GF-D8 (cell line): ENCODE data around the gene SEBOX.
"Not testable (repeated sequence)": the region's sequence is repeated elsewhere in the genome, so short reads cannot be mapped to it uniquely, and the experiment has no call there.

ENCODE experiments used
- DNase-seq: peaks from one replicate; lab custom pipeline; 2025; lab: John Stamatoyannopoulos, UW

SEBOX gene

GRCh38 chr17:28338769-28339212, 26.2 kb downstream of the SEBOX start:
- DNase-seq: not testable (repeated sequence)

GRCh38 chr17:28338056-28338768, 26.8 kb downstream of the SEBOX start:
- DNase-seq: no peak

GRCh38 chr17:28335959-28336871, 28.8 kb downstream of the SEBOX start:
- no peak for DNase-seq

GRCh38 chr17:28335201-28335958, 29.6 kb downstream of the SEBOX start, which contains the start of the genes IFT20 and TNFAIP1:
Gene IFT20 (minus strand): TSS chr17:28335472. CDS start chr17:28331985, 3,487 bp downstream.
Gene TNFAIP1 (plus strand): TSS chr17:28335761. CDS start chr17:28339522, 3,761 bp downstream.
- DNase-seq: peak; percentile 90

- no peak for DNase-seq
Observed at GRCh38 chr17:28334666-28335200, 30.3 kb downstream of the SEBOX start.

- peak; percentile 17 for DNase-seq
Observed at GRCh38 chr17:28334171-28334570, 30.8 kb downstream of the SEBOX start.

GRCh38 chr17:28333083-28333746, 31.8 kb downstream of the SEBOX start:
- no peak for DNase-seq

- no peak for DNase-seq
Observed at GRCh38 chr17:28331891-28332420, 33.0 kb downstream of the SEBOX start.

GRCh38 chr17:28330671-28331070, 34.3 kb downstream of the SEBOX start:
- no peak for DNase-seq

- DNase-seq: no peak
Observed at GRCh38 chr17:28328325-28328724, 36.7 kb downstream of the SEBOX start.

- DNase-seq: no peak
Observed at GRCh38 chr17:28327709-28328108, 37.3 kb downstream of the SEBOX start.

- DNase-seq: no peak
Observed at GRCh38 chr17:28327031-28327607, 37.9 kb downstream of the SEBOX start.

- no peak for DNase-seq
Observed at GRCh38 chr17:28326114-28326513, 38.9 kb downstream of the SEBOX start.

- DNase-seq: no peak
Observed at GRCh38 chr17:28325211-28325610, 39.8 kb downstream of the SEBOX start.

- DNase-seq: no peak
Observed at GRCh38 chr17:28324781-28325180, 40.2 kb downstream of the SEBOX start.

- DNase-seq: no peak
Observed at GRCh38 chr17:28324267-28324745, 40.7 kb downstream of the SEBOX start.

GRCh38 chr17:28320215-28321061, 44.6 kb downstream of the SEBOX start:
- no peak for DNase-seq

GRCh38 chr17:28319598-28319935, 45.4 kb downstream of the SEBOX start:
- DNase-seq: no peak

GRCh38 chr17:28318759-28319597, 46.0 kb downstream of the SEBOX start, which contains the start of gene TMEM97:
Gene TMEM97 (plus strand): TSS chr17:28319200. CDS start chr17:28319240, 40 bp downstream.
- peak; percentile 73 for DNase-seq
